Measurements from ENCODE around the gene CYTH2. TPM values are rescaled to one million over a fixed set of nuclear protein-coding genes. Genes with fewer than 3 reads are reported as not detected.
A peak's percentile ranks its signal among the peaks of the same experiment; 100 is the strongest.

CYTH2 gene
- total RNA-seq, 1 donor from 2014 or later, result 50.8 TPM

- DNase-seq (ENCODE audit: low read depth), result no peak
Measured at GRCh38 chr19:48452289-48453190, 16.6 kb upstream of the CYTH2 start.

- DNase-seq (ENCODE audit: low read depth), result no peak
Measured at GRCh38 chr19:48454150-48454730, 14.9 kb upstream of the CYTH2 start.

- no peak for DNase-seq (ENCODE audit: low read depth)
Measured at GRCh38 chr19:48455171-48455907, 13.8 kb upstream of the CYTH2 start, which contains the start of gene KCNJ14. TSS of gene KCNJ14 (plus strand) at chr19:48455574. CDS start at chr19:48461725, 6,151 bp downstream.

- peak; percentile 3 for DNase-seq (ENCODE audit: low read depth)
Measured at GRCh38 chr19:48455908-48456562, 13.1 kb upstream of the CYTH2 start.

GRCh38 chr19:48456864-48457263, 12.3 kb upstream of the CYTH2 start:
- DNase-seq (ENCODE audit: low read depth), result no peak

- DNase-seq (ENCODE audit: low read depth), result peak; percentile 59
Measured at GRCh38 chr19:48458016-48458415, 11.2 kb upstream of the CYTH2 start.

- no peak for DNase-seq (ENCODE audit: low read depth)
Measured at GRCh38 chr19:48461651-48461981, 7.6 kb upstream of the CYTH2 start.

- no peak for DNase-seq (ENCODE audit: low read depth)
Measured at GRCh38 chr19:48461982-48462655, 7.0 kb upstream of the CYTH2 start.

GRCh38 chr19:48465215-48465614, 4.0 kb upstream of the CYTH2 start:
- no peak for DNase-seq (ENCODE audit: low read depth)

- peak; percentile 24 for DNase-seq (ENCODE audit: low read depth)
Measured at GRCh38 chr19:48466561-48467325, 2.4 kb upstream of the CYTH2 start.

GRCh38 chr19:48468772-48469288, 339 bp upstream of the CYTH2 start:
- peak; percentile 100 for DNase-seq (ENCODE audit: low read depth)

- no peak for DNase-seq (ENCODE audit: low read depth)
Measured at GRCh38 chr19:48469934-48470680, 938 bp downstream of the CYTH2 start.

GRCh38 chr19:48470856-48471255, 1.7 kb downstream of the CYTH2 start:
- DNase-seq (ENCODE audit: low read depth), result no peak

- DNase-seq (ENCODE audit: low read depth), result no peak
Measured at GRCh38 chr19:48471836-48472235, 2.7 kb downstream of the CYTH2 start.

GRCh38 chr19:48473161-48473966, 4.2 kb downstream of the CYTH2 start:
- no peak for DNase-seq (ENCODE audit: low read depth)

- no peak for DNase-seq (ENCODE audit: low read depth)
Measured at GRCh38 chr19:48474084-48474592, 5.0 kb downstream of the CYTH2 start.

- no peak for DNase-seq (ENCODE audit: low read depth)
Measured at GRCh38 chr19:48475369-48476068, 6.3 kb downstream of the CYTH2 start.
